Right kidney (tissue), 1 donor: ENCODE measurements around the gene CCND2.

Experiments
- DNase-seq: peaks from one replicate; pipeline ENCODE4 v3.0.0-alpha.2; 2016

The CCND2 gene

GRCh38 chr12:4275870-4276301 is 2.3 kb downstream of the CCND2 start:
- peak; percentile 72 for DNase-seq

- peak; percentile 75 for DNase-seq
Measured at GRCh38 chr12:4276524-4277204, 3.1 kb downstream of the CCND2 start.

GRCh38 chr12:4277205-4277543 is 3.6 kb downstream of the CCND2 start:
- no peak for DNase-seq

GRCh38 chr12:4277857-4278256 is 4.3 kb downstream of the CCND2 start:
- DNase-seq = no peak

- no peak for DNase-seq
Measured at GRCh38 chr12:4278329-4279197, 5.0 kb downstream of the CCND2 start.

GRCh38 chr12:4279198-4279690 is 5.7 kb downstream of the CCND2 start:
- no peak for DNase-seq

GRCh38 chr12:4280351-4281163 is 7.0 kb downstream of the CCND2 start:
- DNase-seq = no peak

- no peak for DNase-seq
Measured at GRCh38 chr12:4281173-4281654, 7.7 kb downstream of the CCND2 start.

- DNase-seq = no peak
Measured at GRCh38 chr12:4282103-4282891, 8.7 kb downstream of the CCND2 start.

- DNase-seq = no peak
Measured at GRCh38 chr12:4282892-4283511, 9.4 kb downstream of the CCND2 start.

- DNase-seq = no peak
Measured at GRCh38 chr12:4283512-4284255, 10.1 kb downstream of the CCND2 start.

- no peak for DNase-seq
Measured at GRCh38 chr12:4284306-4284705, 10.7 kb downstream of the CCND2 start.

- DNase-seq = no peak
Measured at GRCh38 chr12:4285070-4285469, 11.5 kb downstream of the CCND2 start.

GRCh38 chr12:4286228-4286627 is 12.7 kb downstream of the CCND2 start:
- no peak for DNase-seq

- DNase-seq = no peak
Measured at GRCh38 chr12:4286771-4287317, 13.3 kb downstream of the CCND2 start.

GRCh38 chr12:4287325-4288211 is 14.0 kb downstream of the CCND2 start:
- no peak for DNase-seq

GRCh38 chr12:4288296-4289131 is 15.0 kb downstream of the CCND2 start:
- DNase-seq = no peak

GRCh38 chr12:4289231-4289878 is 15.8 kb downstream of the CCND2 start:
- DNase-seq = no peak
